Astrocyte (in vitro differentiated cells and primary cell): Measurements from ENCODE around the gene CRIM1. TPM values are rescaled to one million over a fixed set of nuclear protein-coding genes. Genes with fewer than 3 reads are reported as not detected.

Experiments used
- DNase-seq: peaks from one replicate; pipeline ENCODE4 v3.0.0-alpha.2; 2010; ENCODE audit warnings: low read depth
- FAIRE-seq: peaks from 2 replicates; lab custom pipeline; 2011; peaks lifted over from hg19 to GRCh38; lab: Jason Lieb, UNC
- H2AFZ ChIP-seq: 2 replicates; pipeline ENCODE4 v1.6.0; 2012; ENCODE audit warnings: low read depth, low read length, inconsistent platforms
- H3K27ac ChIP-seq: 2 replicates; pipeline ENCODE4 v1.5.1; 2011; ENCODE audit warnings: low read depth, low read length, inconsistent platforms
- H3K27me3 ChIP-seq: 2 replicates; pipeline ENCODE4 v1.6.0; 2011; ENCODE audit warnings: low read length, inconsistent platforms; ENCODE audit not compliant: insufficient read depth
- H3K36me3 ChIP-seq: 2 replicates; pipeline ENCODE4 v1.5.1; 2011; ENCODE audit warnings: low read length, inconsistent platforms; ENCODE audit not compliant: insufficient read depth
- H3K4me1 ChIP-seq: 2 replicates; pipeline ENCODE4 v1.5.1; 2011; ENCODE audit warnings: low read length, inconsistent platforms; ENCODE audit not compliant: insufficient read depth
- H3K4me2 ChIP-seq: 2 replicates; pipeline ENCODE4 v1.6.0; 2012; ENCODE audit warnings: low read length, inconsistent platforms
- H3K4me3 ChIP-seq: 2 replicates; pipeline ENCODE4 v1.5.1; 2011; ENCODE audit warnings: low read depth, mild to moderate bottlenecking, low read length, inconsistent platforms; ENCODE audit not compliant: insufficient read depth
- H3K79me2 ChIP-seq: 2 replicates; pipeline ENCODE4 v1.6.0; 2012; ENCODE audit warnings: mild to moderate bottlenecking, low read length, inconsistent platforms; ENCODE audit not compliant: insufficient read depth
- H3K9ac ChIP-seq: 2 replicates; pipeline ENCODE4 v1.6.0; 2012; ENCODE audit warnings: mild to moderate bottlenecking, low read length, inconsistent platforms
- H3K9me3 ChIP-seq: 2 replicates; pipeline ENCODE4 v1.5.1; 2012; ENCODE audit warnings: low read depth, mild to moderate bottlenecking, low read length, inconsistent platforms; ENCODE audit not compliant: insufficient read depth
- H4K20me1 ChIP-seq: 2 replicates; pipeline ENCODE4 v1.6.0; 2012; ENCODE audit warnings: low read length, inconsistent platforms; ENCODE audit not compliant: insufficient read depth
- H3K27ac Mint-ChIP-seq: one replicate; pipeline ENCODE4 v1.8.0; 2021; ENCODE audit warnings: mild to moderate bottlenecking, mixed read lengths; ENCODE audit not compliant: unreplicated experiment
- H3K27me3 Mint-ChIP-seq: one replicate; pipeline ENCODE4 v1.8.0; 2021; ENCODE audit warnings: low read depth, mixed read lengths; ENCODE audit not compliant: unreplicated experiment
- H3K36me3 Mint-ChIP-seq: one replicate; pipeline ENCODE4 v1.8.0; 2021; ENCODE audit warnings: low read depth, mixed read lengths; ENCODE audit not compliant: unreplicated experiment
- H3K4me1 Mint-ChIP-seq: one replicate; pipeline ENCODE4 v1.8.0; 2021; ENCODE audit warnings: low read depth, mixed read lengths; ENCODE audit not compliant: unreplicated experiment
- H3K4me3 Mint-ChIP-seq: one replicate; pipeline ENCODE4 v1.8.0; 2021; ENCODE audit warnings: mild to moderate bottlenecking, moderate library complexity, mixed read lengths; ENCODE audit not compliant: unreplicated experiment
- H3K9me3 Mint-ChIP-seq: one replicate; pipeline ENCODE4 v1.8.0; 2021; ENCODE audit warnings: mild to moderate bottlenecking, mixed read lengths; ENCODE audit not compliant: unreplicated experiment
- EZH2 ChIP-seq: IDR thresholded peaks from 2 replicates; pipeline ENCODE4 v1.6.1; 2012; ENCODE audit warnings: mild to moderate bottlenecking, low read length, inconsistent platforms; ENCODE audit not compliant: insufficient read depth
- total RNA-seq: library from RNA; stranded (reverse); gene quantifications from 2 replicates; pipeline ENCODE4 v1.2.1, GENCODE V29; 2021
- TF ChIP-seq, protein P1 (sequence below): IDR thresholded peaks from 2 replicates; pipeline ENCODE4 v1.5.1; 2011; ENCODE audit warnings: low read depth, mild to moderate bottlenecking, inconsistent platforms, low read length, moderate library complexity; ENCODE audit not compliant: insufficient read depth

Gene CRIM1
- total RNA-seq, 1 donor from 2014 or later, result 180 TPM

DNA sequence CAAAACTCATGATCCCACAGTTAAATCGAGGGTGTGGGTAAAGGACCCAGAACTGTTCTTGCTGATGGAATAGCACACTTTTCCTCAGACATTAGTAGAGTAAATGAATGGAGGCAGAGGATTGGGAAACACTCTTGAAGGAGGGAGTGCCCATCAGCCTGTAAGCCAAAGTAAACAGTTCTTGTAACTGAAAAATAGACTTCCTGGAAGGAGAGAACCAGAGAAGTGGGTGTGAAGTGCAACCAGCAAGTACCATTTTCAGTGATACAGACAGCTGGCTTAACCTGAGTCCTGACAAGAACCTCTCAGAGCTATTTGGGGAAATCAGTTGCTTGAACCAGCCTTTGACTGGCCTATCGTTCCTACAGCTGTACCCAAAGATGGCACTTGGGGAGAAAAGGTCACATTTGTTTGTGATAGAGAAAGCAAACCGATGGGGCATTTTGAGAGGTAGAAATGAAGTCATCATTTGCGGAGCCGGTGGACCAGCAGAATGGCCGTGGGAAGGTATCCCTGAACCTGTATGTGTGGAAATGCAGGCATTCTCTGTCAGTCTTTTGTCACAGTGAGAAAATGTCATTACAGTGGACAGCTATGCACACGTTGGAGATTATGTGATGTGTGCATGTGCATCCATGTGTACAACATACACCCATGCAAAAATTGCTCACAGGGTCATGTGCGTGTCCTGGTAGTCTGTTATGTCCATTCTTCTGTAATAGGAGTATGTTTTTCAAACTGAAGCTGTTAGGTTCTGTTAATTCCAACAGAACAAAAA lies 17.8 kb downstream of the CRIM1 start:
- Mint-ChIP-seq H3K27ac (no peak overlapping the region), H3K4me3 (no peak overlapping the region), H3K9me3 (no peaks in the 10 kb centered on the region), H3K4me1 (peaks cover 83% of the 10 kb centered on the region), H3K36me3 (no peaks in the 10 kb centered on the region), H3K27me3 (no peaks in the 10 kb centered on the region)
- H3K9ac ChIP-seq, result no peak overlapping the region
- H3K27ac ChIP-seq, result peak overlapping the region; percentile 1
- H3K79me2 ChIP-seq, result peaks cover 99% of the 10 kb centered on the region
- no peaks in the 10 kb centered on the region for H3K9me3 ChIP-seq
- no peaks in the 10 kb centered on the region for H3K36me3 ChIP-seq
- FAIRE-seq (peak; percentile 73), DNase-seq (peak; percentile 84)
- H3K4me3 ChIP-seq, result no peak overlapping the region
- no peak overlapping the region for H2AFZ ChIP-seq
- H4K20me1 ChIP-seq, result peaks cover 80% of the 10 kb centered on the region
- no peaks in the 10 kb centered on the region for H3K27me3 ChIP-seq
- TF ChIP-seq EZH2, result no peak
- TF ChIP-seq, protein P1, sequence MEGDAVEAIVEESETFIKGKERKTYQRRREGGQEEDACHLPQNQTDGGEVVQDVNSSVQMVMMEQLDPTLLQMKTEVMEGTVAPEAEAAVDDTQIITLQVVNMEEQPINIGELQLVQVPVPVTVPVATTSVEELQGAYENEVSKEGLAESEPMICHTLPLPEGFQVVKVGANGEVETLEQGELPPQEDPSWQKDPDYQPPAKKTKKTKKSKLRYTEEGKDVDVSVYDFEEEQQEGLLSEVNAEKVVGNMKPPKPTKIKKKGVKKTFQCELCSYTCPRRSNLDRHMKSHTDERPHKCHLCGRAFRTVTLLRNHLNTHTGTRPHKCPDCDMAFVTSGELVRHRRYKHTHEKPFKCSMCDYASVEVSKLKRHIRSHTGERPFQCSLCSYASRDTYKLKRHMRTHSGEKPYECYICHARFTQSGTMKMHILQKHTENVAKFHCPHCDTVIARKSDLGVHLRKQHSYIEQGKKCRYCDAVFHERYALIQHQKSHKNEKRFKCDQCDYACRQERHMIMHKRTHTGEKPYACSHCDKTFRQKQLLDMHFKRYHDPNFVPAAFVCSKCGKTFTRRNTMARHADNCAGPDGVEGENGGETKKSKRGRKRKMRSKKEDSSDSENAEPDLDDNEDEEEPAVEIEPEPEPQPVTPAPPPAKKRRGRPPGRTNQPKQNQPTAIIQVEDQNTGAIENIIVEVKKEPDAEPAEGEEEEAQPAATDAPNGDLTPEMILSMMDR, result no peak
- H3K4me2 ChIP-seq, result peak overlapping the region; percentile 78
- H3K4me1 ChIP-seq, result peaks cover 76% of the 10 kb centered on the region

DNA sequence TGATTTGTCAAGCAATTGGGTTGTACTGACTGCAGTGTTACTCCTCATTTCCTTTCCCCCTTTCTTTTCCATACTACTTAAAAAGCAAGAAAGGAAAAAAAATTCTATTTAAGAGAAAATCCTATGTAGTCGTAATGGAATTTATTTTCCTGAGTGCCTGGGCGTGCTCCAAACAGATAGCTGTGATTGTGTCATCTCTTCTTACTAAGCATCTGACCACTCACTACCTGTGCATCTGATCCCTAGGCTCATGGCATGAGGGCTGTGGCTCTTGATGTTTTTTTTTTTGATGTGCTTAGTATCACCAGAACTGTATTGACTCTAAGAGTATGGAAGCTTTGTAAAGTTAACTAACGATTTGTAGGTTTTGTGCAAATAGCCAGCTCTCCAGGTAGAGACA lies 19.0 kb downstream of the CRIM1 start:
- DNase-seq (no peak), FAIRE-seq (no peak)
- H3K4me1 Mint-ChIP-seq, result peaks cover 80% of the 10 kb centered on the region
- no peaks in the 10 kb centered on the region for H3K9me3 Mint-ChIP-seq
- H3K36me3 Mint-ChIP-seq, result no peaks in the 10 kb centered on the region
- H4K20me1 ChIP-seq, result peaks cover 82% of the 10 kb centered on the region
- no peak overlapping the region for H3K4me3 Mint-ChIP-seq
- H2AFZ ChIP-seq, result no peak overlapping the region
- no peak overlapping the region for H3K9ac ChIP-seq
- H3K4me1 ChIP-seq, result peaks cover 74% of the 10 kb centered on the region
- H3K27ac Mint-ChIP-seq, result no peak overlapping the region
- TF ChIP-seq EZH2, result no peak
- TF ChIP-seq, protein P1, result no peak
- no peak overlapping the region for H3K4me2 ChIP-seq
- H3K36me3 ChIP-seq, result peaks cover 3% of the 10 kb centered on the region
- no peaks in the 10 kb centered on the region for H3K27me3 Mint-ChIP-seq
- H3K79me2 ChIP-seq, result peaks cover 97% of the 10 kb centered on the region
- no peak overlapping the region for H3K4me3 ChIP-seq
- no peak overlapping the region for H3K27ac ChIP-seq
- no peaks in the 10 kb centered on the region for H3K9me3 ChIP-seq
- no peaks in the 10 kb centered on the region for H3K27me3 ChIP-seq

DNA sequence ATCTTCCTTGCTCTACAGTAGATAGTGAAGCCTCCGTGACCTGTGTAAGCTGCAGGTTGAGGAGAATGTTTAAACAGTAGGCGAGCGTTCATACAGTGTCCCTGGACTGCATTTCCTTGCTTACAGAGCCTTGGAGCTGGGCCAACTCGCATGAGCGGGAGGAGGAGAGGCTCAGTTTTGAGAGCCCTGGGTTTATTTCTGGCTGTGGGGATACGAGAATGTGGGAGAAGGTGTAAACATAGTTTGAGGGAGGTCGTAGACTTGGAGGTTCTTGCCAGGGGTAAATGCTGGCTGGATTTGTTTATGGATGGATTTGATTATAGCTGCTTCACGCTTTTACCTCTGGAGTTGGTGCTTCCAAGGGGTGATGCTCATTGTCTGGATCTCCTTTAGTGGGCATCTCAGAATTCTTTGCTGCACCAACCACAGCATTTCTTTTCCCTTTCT lies 20.8 kb downstream of the CRIM1 start:
- FAIRE-seq (no peak), DNase-seq (no peak)
- Mint-ChIP-seq H3K4me1 (peaks cover 77% of the 10 kb centered on the region), H3K27ac (peak overlapping the region; percentile 10), H3K36me3 (no peaks in the 10 kb centered on the region), H3K4me3 (peak overlapping the region; percentile 5), H3K9me3 (no peaks in the 10 kb centered on the region), H3K27me3 (no peaks in the 10 kb centered on the region)
- Histone ChIP-seq H3K79me2 (peaks cover 97% of the 10 kb centered on the region), H3K9ac (no peak overlapping the region), H3K4me3 (no peak overlapping the region), H3K27ac (no peak overlapping the region), H3K4me2 (peak overlapping the region; percentile 54), H2AFZ (no peak overlapping the region), H3K36me3 (peaks cover 9% of the 10 kb centered on the region), H3K4me1 (peaks cover 72% of the 10 kb centered on the region), H4K20me1 (peaks cover 88% of the 10 kb centered on the region), H3K9me3 (no peaks in the 10 kb centered on the region), H3K27me3 (no peaks in the 10 kb centered on the region)
- no peak for TF ChIP-seq EZH2
- TF ChIP-seq, protein P1, result no peak
